GM18907 (cell line): Measurements from ENCODE around the gene PDE11A.

Experiments used
- ATAC-seq: cut with Tn5 transposase; IDR thresholded peaks from one replicate; pipeline ENCODE4 v1.9.1; 2021; ENCODE audit warnings: mild to moderate bottlenecking, moderate library complexity; ENCODE audit not compliant: unreplicated experiment

Gene PDE11A

DNA sequence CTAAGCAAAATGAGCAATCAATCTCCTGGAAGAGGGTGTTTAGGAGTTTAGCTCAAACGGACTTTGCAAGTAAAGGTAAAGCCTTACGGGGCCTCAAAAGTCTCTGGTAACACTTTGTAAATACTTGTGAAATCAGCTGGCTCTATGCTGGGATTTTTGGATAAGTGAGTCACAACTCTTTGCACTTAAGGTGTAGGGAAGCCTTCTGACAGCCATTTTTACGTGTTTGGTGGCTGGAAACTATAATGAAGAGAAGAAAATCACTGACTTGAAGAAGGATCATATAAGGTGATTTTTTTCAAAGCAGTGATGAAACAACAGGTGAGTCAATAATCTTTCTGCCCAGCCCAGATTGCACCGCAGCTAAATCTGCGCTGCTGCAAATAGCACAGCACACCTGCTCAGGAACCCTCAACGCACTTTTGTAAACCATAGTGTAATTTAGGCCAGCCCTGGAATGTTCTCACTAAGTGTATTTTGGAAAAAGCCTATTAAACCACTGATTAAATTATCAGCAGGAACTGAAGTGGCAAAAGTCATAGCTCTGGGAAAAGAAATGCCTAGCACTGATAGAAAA lies 461.2 kb downstream of the PDE11A start:
- ATAC-seq, result no peak

DNA sequence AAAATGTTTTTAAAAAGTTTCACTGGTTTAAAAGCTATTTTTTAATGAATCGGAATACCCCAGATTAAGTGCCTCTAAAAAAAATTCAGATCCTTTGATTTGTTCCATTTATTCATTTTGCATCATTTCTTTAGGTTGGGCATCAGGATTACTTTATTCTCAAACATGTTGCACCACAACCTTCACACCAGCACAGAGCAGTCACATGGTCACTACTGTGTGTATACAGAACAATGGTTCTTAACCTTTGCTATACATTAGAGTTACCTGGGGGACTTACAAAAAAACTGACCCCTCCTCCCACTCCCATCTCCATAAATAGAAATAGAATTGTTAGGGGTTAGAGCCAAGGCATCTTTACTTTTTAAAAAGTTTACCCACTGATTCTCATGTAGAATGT lies 461.8 kb downstream of the PDE11A start:
- no peak for ATAC-seq

DNA sequence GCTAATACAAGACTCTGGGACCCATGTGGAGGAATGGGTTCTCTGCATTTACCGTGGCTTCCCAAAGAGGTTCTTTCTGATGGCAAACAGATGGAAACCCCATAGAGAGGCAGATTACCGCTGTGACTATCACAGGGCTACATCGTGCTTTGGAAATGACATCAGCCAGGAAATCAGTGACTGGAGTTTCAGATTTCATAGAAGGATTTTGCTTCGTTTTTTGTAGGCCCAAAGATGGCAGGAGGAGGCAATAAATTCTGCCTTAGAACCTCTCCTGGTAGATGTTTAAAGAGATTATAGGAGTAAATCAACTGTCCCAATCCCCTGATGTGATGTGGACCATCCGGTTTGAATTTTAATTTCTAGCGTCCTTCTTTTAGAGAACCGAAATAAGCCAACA lies 465.9 kb downstream of the PDE11A start:
- no peak for ATAC-seq

DNA sequence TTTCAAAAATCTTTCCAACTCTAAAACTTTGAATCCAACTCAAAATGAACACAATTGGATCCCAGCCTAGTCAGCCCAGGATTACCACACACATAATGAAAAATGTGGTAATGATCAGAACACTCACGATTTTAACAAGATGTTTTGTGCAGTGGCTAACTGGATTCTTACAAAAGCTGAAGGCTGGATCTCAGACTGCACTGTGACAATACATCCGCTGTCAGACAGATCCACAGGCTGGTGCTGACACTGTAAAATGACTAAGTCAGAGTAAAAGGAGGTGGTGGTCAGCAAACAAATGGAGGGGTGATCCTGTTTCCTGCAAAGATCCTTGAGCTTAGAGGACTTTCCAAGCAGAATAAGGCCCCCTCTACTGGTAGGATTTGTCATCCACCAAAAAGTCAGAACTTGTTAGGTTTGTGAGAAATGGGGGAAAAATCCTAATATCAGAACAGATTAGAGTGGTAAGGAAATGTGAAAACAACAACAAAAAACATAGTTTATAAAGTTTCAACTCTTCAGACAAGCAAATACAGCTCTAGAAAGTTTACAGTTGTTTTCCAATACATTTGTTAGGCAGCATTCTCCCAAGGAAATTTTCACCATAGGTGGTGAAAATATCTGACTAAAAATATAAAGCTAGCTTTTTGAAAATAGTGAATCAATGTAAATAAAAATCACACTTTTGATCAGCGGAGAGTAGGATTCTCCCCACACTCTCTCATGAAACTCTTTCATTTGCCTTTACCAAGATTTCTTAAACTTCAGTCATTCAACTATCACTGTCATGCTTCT lies 468.1 kb downstream of the PDE11A start:
- ATAC-seq, result no peak

DNA sequence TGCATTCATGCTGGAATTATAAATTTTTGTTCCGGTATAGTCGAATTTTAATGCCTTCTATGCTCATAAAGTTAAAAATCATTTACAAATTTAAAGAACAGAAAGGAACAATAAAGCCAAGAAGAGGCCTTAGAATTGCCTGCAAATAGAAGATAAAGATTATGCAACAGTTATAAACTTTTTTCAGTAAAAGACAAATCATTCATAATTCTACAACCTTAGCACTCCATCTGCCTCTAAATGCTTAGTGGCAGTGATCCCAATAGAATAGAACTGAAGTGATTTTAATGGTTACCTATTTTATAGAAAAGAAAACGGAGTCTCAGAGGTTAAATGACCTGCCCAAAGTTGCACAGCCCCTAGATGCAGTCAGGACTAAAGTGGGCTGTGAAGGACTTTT lies 468.8 kb downstream of the PDE11A start:
- ATAC-seq, result no peak

DNA sequence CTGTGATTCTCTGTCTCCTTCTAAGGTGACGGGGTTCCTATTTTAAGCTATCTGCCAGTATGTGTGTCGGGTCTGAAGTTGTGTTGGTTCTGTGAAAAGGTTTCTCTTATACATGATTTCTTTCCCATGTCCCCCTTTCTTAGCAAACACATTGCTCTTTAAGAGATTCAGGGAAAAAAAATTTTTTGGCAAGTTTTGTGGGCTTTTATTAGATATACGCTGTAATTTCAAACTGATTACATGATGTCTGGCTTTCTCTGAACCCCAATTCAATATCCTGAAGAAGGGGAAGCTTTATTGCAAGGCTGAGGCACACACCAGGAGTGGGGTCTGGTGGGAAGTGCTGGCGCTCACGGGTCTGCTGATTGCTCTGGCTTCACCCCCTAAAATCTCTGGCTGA lies 469.4 kb downstream of the PDE11A start:
- ATAC-seq, result no peak

DNA sequence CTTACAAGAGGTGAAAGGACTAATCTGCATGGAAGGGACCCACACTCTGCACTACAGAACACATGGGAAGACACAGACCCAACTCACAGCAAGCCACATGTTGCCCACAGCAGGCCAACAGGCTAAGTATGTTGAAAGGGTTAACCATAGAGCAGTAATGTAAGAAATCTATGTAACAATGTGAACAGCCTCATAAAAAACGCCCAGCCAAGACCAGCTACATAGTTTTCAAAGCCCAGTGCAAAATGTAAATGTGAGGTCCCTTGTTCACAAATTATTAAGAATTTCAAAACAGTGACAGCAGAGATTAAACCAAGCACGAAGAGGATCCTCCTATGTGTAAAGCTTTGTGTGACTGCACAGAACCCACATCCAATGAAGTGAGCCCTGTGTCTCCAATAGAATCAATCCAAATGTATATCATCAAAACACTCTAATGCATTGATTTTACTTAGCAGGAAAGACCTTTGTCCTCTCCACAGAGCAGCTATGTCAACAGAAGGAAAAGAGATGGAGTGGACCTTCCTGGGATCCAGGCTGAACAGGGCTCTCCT lies 469.9 kb downstream of the PDE11A start:
- no peak for ATAC-seq

DNA sequence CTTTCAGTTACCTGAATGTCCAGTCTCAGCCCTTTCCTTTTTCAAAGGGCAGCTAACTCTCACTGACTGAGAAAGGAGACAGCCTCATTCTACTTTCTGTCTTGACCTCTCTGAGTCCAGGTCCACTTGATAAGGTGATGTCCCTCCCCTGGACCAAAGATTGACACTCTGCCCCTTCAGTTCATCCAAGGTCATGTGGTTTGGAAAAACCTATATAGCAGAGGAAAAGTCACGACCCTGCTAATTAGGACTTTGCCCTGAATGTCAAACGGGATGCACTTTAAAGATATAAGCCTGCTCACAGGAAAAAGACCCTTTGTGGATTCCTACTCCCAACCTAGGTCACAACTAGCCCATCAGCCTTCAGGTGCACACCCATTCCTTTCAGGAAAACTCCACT lies 471.7 kb downstream of the PDE11A start:
- no peak for ATAC-seq

DNA sequence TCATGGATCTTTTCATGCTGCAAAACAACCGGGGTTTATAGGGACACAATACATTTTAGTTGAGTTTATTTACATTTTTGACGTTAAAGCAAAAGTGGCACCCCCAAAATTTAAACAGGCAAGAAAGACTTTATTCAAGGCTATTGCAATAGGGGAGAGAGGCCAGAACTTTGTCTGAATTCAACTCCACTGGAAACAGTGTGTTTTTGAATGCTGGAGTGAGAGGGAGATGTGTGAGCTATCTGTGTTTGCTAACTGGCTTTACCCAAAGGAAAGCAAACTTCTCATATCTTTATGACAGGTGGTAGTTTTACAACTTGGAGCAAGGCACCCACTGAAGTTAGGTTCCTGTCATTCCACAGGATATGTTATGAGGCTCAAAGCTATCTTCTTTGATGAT lies 472.6 kb downstream of the PDE11A start:
- ATAC-seq, result no peak

DNA sequence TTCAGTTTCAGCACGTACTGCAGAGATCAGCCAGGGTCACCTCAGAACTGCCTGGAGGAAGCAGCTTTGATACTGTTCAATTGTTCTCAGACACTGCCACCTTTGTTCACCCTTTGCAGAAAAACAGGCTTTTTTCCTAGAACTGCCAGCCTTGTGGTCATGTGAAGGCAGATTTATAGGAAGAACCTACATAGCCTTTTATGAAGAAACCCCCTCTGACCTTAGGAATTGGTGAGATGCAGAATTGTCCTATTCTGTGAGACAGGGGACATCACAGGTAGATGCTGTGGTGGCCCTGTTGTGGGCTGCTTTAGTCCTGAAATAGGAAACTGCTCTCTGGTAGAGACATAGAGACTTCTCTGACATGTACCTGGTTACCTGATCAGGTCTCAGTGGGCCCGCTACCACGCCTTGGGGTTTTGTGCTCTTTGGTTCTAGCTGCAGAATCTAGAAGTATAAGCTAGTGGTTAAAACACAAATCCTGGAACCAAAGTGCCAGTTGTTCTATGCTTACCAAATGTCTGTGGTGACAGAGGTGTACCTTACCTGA lies 473.4 kb downstream of the PDE11A start:
- ATAC-seq, result no peak

DNA sequence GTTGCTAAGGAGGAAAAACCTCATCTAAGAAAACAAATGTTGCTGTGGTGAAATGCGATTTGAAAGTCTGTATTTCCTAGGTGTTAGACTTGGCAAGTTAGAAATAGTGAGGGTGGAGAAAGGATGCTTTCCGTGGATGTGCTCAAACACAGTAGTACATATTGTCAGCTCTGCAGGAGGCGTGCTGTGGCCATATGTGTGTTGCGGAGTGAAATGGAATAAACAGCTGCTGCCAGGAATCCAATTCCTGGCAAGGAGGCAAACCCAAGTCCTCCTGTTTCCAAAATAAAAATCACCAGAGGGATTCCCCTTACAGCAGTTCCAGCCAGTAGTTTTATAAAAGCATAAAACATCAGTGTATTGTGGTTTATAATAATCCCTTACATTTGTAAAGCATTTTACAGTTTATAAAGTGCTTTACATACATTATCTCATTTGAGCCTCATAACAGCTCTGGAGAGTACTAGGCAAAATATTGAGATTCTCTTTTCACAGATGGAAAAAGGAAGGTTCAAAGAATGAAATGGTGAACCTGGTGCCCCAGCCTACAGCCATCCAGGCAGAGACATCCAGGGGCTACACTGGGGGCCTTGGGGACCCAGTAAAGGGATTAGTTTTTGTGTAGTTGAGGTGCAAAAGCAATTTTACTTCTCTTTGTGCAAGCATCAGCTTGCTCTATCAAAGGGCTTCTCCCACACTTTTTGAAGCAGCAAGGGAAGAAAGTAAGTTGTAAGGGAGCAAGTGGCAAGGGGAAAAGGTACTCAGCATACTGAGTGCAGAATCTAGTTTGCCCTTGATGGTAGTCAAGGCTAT lies 474.0 kb downstream of the PDE11A start:
- ATAC-seq, result no peak

DNA sequence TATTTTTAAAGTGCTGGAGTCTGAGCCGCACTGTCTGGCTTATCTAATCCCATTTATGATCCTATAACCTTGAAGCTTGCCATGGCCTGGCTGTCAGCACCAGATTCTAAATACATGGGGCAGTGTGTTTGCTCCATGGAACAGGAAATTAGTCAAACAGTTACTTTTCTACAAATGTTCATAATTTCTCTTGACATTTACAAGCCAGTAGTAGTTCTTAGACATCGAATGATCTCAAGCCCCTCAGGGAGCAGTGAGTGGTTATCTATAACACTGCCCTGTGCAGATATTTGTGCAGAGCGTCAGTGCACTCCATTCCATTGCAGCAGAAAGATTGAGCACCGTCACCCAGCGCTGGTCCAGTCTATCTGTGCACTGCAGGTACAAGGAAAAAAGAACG lies 474.8 kb downstream of the PDE11A start:
- ATAC-seq, result no peak

DNA sequence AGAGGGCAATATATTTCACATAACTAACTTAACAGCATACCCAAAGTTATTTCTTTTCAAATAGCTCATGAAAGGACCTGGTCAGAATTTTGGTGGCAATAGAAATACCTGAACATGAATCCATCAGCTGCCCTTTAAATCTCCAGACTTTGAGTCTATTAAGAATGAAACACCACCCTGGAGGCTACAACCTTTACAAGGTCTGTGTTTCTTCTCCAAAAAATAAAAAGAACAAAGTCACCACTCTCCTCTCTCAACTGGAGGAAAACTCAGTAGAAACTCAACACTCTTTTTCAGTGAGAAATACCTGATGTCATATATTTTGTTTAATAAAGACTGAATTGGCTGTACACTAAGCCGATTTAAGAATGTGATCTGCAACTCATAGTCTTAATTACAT lies 475.7 kb downstream of the PDE11A start:
- no peak for ATAC-seq

DNA sequence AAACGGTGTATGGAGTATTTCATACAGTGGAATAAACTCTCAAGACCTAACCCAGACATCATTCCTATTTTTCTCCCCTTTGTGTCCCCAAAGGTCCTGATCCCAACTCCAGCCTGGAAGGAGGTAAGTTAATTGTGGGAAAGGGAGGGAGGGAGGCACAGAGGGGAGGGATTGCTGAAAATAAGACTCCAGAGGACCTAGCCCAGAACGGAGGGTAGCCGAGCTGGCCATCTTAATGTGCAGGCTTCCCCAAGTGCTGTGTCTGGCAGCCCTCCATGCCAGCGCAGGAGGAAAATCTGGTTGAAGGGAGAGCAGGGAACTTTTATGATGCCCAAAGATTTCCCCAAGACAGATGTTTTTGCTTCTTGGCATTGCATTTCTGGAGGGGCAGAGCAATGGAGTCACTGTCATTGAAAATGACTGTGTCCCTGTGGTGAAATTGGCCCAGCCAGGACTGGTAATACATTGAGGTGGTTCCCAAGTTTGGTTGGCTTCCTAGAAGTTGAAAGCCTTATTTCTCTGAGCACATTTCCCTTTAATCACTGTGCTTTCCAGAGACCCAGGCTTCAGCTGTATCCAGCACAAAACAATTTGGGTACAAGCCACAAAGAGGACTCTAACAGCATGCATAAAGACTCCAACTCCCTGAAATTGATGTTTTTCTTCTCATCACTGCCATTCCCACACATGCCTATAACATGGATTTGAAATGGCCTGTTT lies 477.3 kb downstream of the PDE11A start:
- no peak for ATAC-seq

DNA sequence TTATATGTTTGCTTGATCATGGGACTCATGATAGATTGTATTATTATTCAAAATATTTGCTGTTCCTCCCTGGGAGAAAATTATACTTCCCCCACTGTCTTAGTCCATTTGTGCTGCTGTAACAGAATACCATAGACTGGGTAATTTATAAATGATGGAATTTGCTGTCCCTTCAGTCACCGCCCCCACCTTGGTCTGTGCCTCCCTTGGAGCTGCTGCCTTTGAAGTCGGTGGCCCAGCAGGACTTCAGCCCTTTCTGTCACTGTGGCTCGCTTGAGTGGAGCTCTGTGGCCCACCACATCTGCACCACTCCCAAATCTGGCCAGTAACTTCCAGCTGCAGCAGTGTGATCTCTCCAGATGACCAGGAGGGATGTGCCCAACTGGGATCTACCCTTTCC lies 479.2 kb downstream of the PDE11A start:
- ATAC-seq, result no peak

DNA sequence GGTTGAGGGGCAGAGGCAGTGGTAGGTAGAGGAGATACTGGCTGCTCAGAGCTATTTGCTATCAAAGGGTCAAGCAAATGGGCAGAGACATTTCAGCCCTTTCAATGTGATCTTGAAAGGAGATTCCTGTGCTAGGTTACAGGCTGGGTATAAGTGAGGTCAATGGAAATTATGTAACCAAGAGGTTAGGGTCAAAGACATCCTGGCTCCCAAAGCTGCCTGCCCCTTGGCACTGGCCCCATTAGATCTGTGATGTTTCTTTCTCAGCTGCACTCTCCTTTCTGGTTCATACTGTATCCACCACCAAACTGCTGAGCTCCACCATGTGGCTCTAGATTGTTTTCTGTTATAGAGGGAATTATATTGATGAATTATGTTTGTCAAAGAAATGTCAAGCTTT lies 479.6 kb downstream of the PDE11A start:
- ATAC-seq, result no peak

DNA sequence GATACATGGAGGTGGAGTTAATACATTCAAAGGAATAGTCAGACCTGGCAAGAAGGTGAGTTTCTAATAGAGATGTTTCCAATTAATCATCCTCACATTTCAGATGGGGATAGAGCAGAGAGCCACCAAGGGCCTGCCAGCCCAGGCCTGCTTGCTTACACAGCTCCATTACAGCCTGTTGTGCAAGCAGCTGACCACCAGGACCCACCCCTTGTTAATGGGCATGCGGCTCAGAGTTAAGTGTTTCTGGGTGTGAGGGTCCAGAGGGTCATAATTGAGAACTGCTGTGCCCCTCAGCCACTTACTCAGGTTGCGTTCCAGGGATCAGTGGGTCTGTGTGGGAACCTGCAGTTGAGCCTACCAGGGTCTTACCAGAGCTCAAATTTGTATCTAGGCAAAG lies 480.2 kb downstream of the PDE11A start:
- no peak for ATAC-seq

DNA sequence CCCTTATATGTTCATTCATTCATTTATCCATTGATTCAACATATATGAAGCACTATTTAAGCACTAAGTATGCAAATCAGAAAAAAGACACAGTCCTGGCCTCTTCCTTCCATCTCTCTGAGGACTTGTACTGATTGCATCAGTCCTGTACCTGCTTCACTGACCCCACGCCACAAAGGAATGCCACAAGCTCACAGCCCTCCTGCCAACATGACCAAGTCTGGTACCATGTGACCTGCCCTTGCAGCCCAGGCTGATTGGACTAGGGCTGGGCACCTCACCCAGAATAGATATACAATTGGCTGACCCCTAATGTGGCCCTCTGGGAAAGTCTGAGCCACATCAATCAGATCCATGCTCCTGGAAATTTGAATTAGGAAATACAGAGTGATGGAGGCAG lies 483.4 kb downstream of the PDE11A start:
- no peak for ATAC-seq

DNA sequence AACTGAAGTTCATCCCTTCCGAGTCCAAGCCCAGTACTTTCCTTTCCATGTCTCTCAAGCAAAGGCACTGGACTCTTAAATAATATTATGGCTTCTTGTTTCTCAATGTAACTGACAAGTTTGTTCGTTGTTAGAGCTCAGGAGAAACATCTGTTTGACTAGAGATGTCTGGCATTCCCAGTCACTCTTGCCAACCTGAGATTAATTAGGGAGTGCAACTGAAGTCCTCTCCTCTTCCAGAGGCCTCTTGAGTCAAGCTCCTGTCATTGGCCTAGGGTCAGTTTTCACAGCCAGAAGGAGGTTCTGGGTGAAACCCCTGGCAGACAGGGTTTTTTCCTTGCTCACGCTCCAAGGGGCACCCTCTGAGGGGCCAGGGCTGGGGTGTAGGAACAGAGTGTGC lies 483.9 kb downstream of the PDE11A start:
- no peak for ATAC-seq

DNA sequence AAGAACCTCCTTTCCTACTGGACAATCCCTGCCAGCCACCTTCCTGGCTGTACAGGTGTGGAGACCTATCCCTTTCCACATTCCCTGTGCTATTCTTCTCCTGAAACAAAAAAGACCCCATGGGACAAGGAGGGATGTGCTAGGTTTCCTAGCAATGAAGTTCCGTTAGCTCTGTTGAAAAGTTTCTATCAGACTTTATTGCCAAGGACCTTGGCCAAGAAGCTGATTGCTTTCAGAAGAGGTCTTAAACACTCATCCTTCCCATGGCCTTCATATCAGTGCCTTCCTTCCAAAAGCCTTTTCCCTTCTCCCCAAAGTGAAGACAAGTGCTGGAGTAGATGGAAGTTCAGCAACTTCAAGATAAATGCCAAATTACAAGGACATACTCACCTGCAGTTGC lies 485.2 kb downstream of the PDE11A start:
- no peak for ATAC-seq

DNA sequence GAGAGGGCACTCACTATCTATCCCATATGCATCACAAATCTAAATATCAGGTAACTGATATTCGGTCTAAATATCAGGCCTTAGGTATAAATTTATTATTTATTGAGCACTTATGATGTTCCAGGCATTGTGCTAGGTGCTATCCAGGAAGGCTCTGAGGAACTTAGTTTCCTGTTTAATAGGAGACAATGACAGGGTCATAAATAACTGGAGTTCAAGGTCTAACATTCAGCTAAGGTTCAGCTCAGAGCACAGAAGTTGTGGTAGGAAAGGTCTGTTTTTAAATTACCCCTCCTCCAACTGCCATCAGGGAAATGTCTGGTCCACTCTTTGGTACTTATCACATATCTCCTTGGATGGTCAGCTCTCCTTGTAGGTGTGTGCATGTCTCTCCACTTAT lies 486.4 kb downstream of the PDE11A start:
- ATAC-seq, result no peak
